GM10266 (cell line): Measurements from ENCODE around the gene NXN.

ENCODE experiments used
- DNase-seq: peaks from one replicate; pipeline ENCODE4 v3.0.0; 2012; ENCODE audit errors: extremely low spot score
- CTCF ChIP-seq: IDR thresholded peaks from 2 replicates; pipeline ENCODE4 v1.5.1; 2012; ENCODE audit warnings: mild to moderate bottlenecking, low read depth; ENCODE audit not compliant: control insufficient read depth, insufficient read depth; ENCODE audit errors: missing control alignments

Gene NXN

GRCh38 chr17:800446-801242 is 178.9 kb downstream of the NXN start:
- no peak for DNase-seq

GRCh38 chr17:799261-799660 is 180.3 kb downstream of the NXN start:
- TF ChIP-seq CTCF, result no peak
- no peak for DNase-seq

More at GRCh38 chr17:800446-801242, 178.9 kb downstream of the NXN start:
- no peak for TF ChIP-seq CTCF

- no peak for TF ChIP-seq CTCF
- DNase-seq, result no peak
Measured at GRCh38 chr17:798246-798645, 181.3 kb downstream of the NXN start.

- no peak for TF ChIP-seq CTCF
- no peak for DNase-seq
Measured at GRCh38 chr17:797236-797840, 182.2 kb downstream of the NXN start.

GRCh38 chr17:796609-797008 is 183.0 kb downstream of the NXN start:
- TF ChIP-seq CTCF, result no peak
- no peak for DNase-seq

- TF ChIP-seq CTCF, result no peak
- no peak for DNase-seq
Measured at GRCh38 chr17:795721-796120, 183.9 kb downstream of the NXN start.

- TF ChIP-seq CTCF, result no peak
- DNase-seq, result no peak
Measured at GRCh38 chr17:795276-795675, 184.3 kb downstream of the NXN start.
